Prostate gland (tissue), 2 donors: Measurements from ENCODE around the gene CD3E. TPM values are rescaled to one million over a fixed set of nuclear protein-coding genes. Genes with fewer than 3 reads are reported as not detected.

Experiments used
- DNase-seq: peaks from one replicate; pipeline ENCODE4 v3.0.0-alpha.2; 2019; ENCODE audit warnings: low spot score
- H3K27ac ChIP-seq, 2 donors: fragments of 200-600 bp; sonication (generic); 2 replicates each; pipeline ENCODE4 v1.5.1; 2017 to 2019
- H3K27me3 ChIP-seq: fragments of 200-600 bp; sonication (generic); replicated peaks from 2 replicates; pipeline ENCODE4 v1.5.1; 2019; ENCODE audit not compliant: insufficient read depth
- H3K36me3 ChIP-seq, 2 donors: fragments of 200-600 bp; sonication (generic); 1 replicate in 1 of 2; 2 replicates in 1 of 2; pipeline versions ENCODE4 v1.5.1 to v1.8.1; 2017 to 2019
- H3K4me1 ChIP-seq: fragments of 200-600 bp; sonication (generic); replicated peaks from 2 replicates; pipeline ENCODE4 v1.5.1; 2019
- H3K4me3 ChIP-seq, 2 donors: fragments of 200-600 bp; sonication (generic); 2 replicates each; pipeline ENCODE4 v1.5.1; 2017 to 2019
- H3K9me3 ChIP-seq: fragments of 200-600 bp; sonication (generic); 2 replicates; pipeline ENCODE4 v1.5.1; 2017
- CTCF ChIP-seq, 4 experiments: fragments of 200-600 bp in 2 of 4; fragments of 450-650 bp in 2 of 4; sonication (generic) in 2 of 4; IDR thresholded peaks; 1 replicate in 3 of 4; 2 replicates in 1 of 4; pipeline ENCODE4 v1.5.1; 2016 to 2019; ENCODE audit warnings: antibody characterized with exemption in 4 of 4, mild to moderate bottlenecking in 2 of 4, moderate library complexity in 2 of 4
- POLR2A ChIP-seq: fragments of 450-650 bp; IDR thresholded peaks from one replicate; pipeline ENCODE4 v1.6.1; 2016; ENCODE audit warnings: antibody characterized with exemption, mild to moderate bottlenecking
- POLR2AphosphoS5 ChIP-seq: sonication (generic); formaldehyde crosslinking; IDR thresholded peaks from one replicate; pipeline ENCODE4 v1.6.1; 2017; ENCODE audit warnings: antibody characterized with exemption
- WGBS: methylation state at CpG from one replicate; pipeline ENCODE4 v1.1.5; 2018; 5-methylcytosine and 5-hydroxymethylcytosine counted together
- intact Hi-C: fragments of 100-400 bp; cut with DNase I; formaldehyde crosslinking; loops from one replicate; pipeline ENCODE4 v1.14.2; 2022
- small RNA-seq, 2 donors: library from RNA; depleted of rRNA; stranded (forward); fragments of <200 nt; gene quantifications; one replicate each; pipeline ENCODE3, GENCODE V24; 2016
- total RNA-seq, 2 donors: library from RNA; depleted of rRNA; stranded (reverse); fragments of >200 nt; gene quantifications; one replicate each; pipeline ENCODE4 v1.1.0, GENCODE V29; 2016

The CD3E gene
- total RNA-seq, 2 donors from 2014 or later = 2.8 to 4.6 TPM

DNA sequence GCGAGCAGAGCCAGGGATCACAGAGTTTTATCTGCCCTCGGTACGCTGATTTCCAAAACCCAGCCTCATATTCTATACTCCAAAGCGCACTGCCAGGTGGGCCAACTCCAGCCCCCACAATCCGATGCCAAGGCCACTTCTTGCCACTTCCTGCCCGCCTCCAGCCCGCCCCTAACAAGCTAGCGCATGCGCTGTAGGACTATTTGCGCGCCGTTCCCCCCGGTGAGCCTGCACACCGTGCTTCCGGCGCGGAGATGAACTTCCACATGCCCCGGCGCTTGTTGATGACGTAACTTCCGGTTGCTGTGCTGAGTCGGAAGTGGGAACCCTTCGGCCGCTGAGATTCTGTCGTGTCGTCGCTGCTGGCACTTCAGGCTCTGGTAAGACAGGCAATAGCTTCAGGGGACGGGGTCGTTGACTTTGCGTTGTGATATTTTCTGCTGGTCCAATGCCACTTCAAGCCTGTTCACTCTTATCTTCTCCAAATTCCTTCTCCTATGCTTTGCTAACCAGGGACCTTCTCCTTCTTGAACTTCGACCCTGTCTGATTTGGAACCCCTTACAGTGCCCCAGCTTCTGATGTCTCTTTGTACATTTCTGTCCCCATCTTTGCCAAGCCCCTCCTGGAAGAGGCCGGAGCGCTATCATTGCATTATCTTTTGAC lies 54.9 kb downstream of the CD3E start, which contains the start of gene UBE4A:
Gene UBE4A, plus strand, starts transcription at position 306 of the 664 bp plus-strand sequence. CDS start 5,481 bp downstream, outside the sequence.
- intact Hi-C loops = no loop called here
- H3K27ac ChIP-seq = peak within 1 kb of the TSS; percentile 39 to 67

DNA sequence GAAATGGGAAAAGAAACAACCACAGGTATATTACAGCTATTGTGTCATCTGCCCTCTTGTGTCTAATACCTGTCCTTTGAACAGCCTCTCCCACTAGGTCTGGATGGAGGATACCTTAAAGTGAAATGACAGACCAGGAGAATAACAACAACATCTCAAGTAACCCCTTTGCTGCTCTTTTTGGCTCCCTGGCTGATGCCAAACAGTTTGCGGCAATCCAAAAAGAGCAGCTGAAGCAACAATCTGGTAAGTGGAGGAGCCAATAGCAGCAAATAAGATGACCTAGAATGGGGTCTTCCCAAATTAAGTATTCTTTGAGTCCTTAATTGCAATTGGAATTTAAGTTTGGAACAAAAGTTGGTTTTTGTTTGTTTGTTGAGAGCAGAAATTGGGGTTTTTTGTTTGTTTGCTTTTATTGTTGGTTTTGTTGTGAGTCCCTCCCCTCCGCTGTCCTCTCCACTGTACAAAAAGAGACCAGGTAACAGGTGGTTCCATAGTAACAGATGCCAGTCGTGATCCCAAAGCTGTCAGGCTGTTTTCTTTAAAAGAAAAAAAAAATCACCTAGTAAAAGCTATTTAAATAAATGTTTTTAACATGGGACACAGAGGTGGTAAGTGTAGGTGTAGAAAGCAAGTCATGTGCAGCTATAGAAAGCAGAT lies 60.6 kb downstream of the CD3E start:
- H3K4me1 ChIP-seq = peaks cover 9% of the 10 kb centered on the region
- no peak for DNase-seq

More for the DNA sequence above, 54.9 kb downstream of the CD3E start, which contains the start of gene UBE4A:
- H3K27me3 ChIP-seq = no peaks in the 10 kb centered on the region
- DNase-seq = peak; percentile 92
- no peaks in the 10 kb centered on the region for H3K36me3 ChIP-seq
- H3K4me1 ChIP-seq = peaks cover 8% of the 10 kb centered on the region
- H3K4me3 ChIP-seq = peak within 1 kb of the TSS; percentile 64 to 84
- no peaks in the 10 kb centered on the region for H3K9me3 ChIP-seq
- TF ChIP-seq POLR2AphosphoS5 (peak; percentile 99), CTCF (IDR thresholded peaks at IDR 0.05) (peak in 1 of 4 experiments; percentile 5), POLR2A (peak; percentile 36)
- WGBS = 2% methylated on average over 33 of the region's 33 CpGs

More for the DNA sequence above, 60.6 kb downstream of the CD3E start:
- Histone ChIP-seq H3K27me3 (no peaks in the 10 kb centered on the region), H3K27ac (peak overlapping the region in 1 of 2 donors; percentile 69), H3K9me3 (no peaks in the 10 kb centered on the region), H3K4me3 (no peak overlapping the region), H3K36me3 (no peaks in the 10 kb centered on the region)
- intact Hi-C loops = no loop called here
- TF ChIP-seq POLR2AphosphoS5 (no peak), CTCF (IDR thresholded peaks at IDR 0.05) (no peak), POLR2A (no peak)
- WGBS = 85% methylated on average over 3 of the region's 3 CpGs

Small RNA genes within 50 kb of the gene (small RNA-seq; reads per million reads assigned to genes)
- 0 reads per million in 2 donors for gene AP001582.1

Other genes with a start within 250 kb of the CD3E start
- 1 to 10 TPM; 1.5 to 6.4 TPM for gene TMPRSS4, start 227.7 kb upstream of the CD3E start, total RNA-seq
- under 1 TPM in 1 of 2 donors, not detected in 1; 0.09 TPM for gene SMIM35, start 217.8 kb upstream of the CD3E start, total RNA-seq
- 1 to 10 TPM; 3.0 to 5.6 TPM for gene SCN4B, start 151.9 kb upstream of the CD3E start, total RNA-seq
- 1 to 10 TPM in 1 of 2 donors, under 1 TPM in 1; 0.68 to 1.1 TPM for gene SCN2B, start 128.1 kb upstream of the CD3E start, total RNA-seq
- 1 to 10 TPM; 2.3 to 8.5 TPM for gene JAML, start 79.7 kb upstream of the CD3E start, total RNA-seq
- 10 to 100 TPM in 1 of 2 donors, 1 to 10 TPM in 1; 6.2 to 13.0 TPM for gene MPZL3, start 52.4 kb upstream of the CD3E start, total RNA-seq
- 100 to 1,000 TPM in 1 of 2 donors, 10 to 100 TPM in 1; 73.7 to 103 TPM for gene MPZL2, start 40.4 kb upstream of the CD3E start, total RNA-seq
- gene CD3D, start 38.0 kb downstream of the CD3E start, total RNA-seq = 1 to 10 TPM in 1 of 2 donors, under 1 TPM in 1; 0.55 to 4.4 TPM
- gene CD3G, start 39.6 kb downstream of the CD3E start, total RNA-seq = 1 to 10 TPM; 1.2 to 1.7 TPM
- 10 to 100 TPM; 50.2 to 57.9 TPM for gene UBE4A, start 54.9 kb downstream of the CD3E start, total RNA-seq
- 10 to 100 TPM; 32.9 to 66.4 TPM for gene ATP5MG, start 96.9 kb downstream of the CD3E start, total RNA-seq
- 10 to 100 TPM; 82.6 to 89.0 TPM for gene KMT2A, start 131.8 kb downstream of the CD3E start, total RNA-seq
- 1 to 10 TPM; 3.1 to 7.7 TPM for gene TTC36, start 222.7 kb downstream of the CD3E start, total RNA-seq
- 10 to 100 TPM; 52.4 to 64.2 TPM for gene TMEM25, start 226.5 kb downstream of the CD3E start, total RNA-seq